SK-N-SH (cell line): ENCODE data around the gene RPS6KA2. TPM values are rescaled to one million over a fixed set of nuclear protein-coding genes. Genes with fewer than 3 reads are reported as not detected.

Experiments
- CTCF ChIA-PET: fragments of 300-600, 350-600 bp; formaldehyde crosslinking; extraction: SDS; loops from one replicate; lab custom pipeline; 2021; lab: Yijun Ruan, JAX
- POLR2A ChIA-PET: fragments of 350-600 bp; sonication (Branson Sonifier 250); formaldehyde crosslinking; extraction: SDS; loops from one replicate; lab custom pipeline; 2020; ENCODE audit warnings: antibody characterized with exemption, inconsistent platforms; lab: Yijun Ruan, JAX
- DNase-seq: peaks from one replicate; pipeline ENCODE4 v3.0.0; 2012
- H2AFZ ChIP-seq: fragments of 200-600 bp; sonication (generic); 2 replicates; pipeline ENCODE4 v1.8.1; 2016; ENCODE audit warnings: antibody characterized with exemption, mild to moderate bottlenecking, low read depth
- H3F3A ChIP-seq: fragments of 200-600 bp; sonication (generic); replicated peaks from 2 replicates; pipeline ENCODE3; 2016; ENCODE audit warnings: antibody characterized with exemption, mild to moderate bottlenecking; ENCODE audit not compliant: insufficient read depth
- H3K27ac ChIP-seq, 2 experiments: fragments of 200-500 bp in 1 of 2; fragments of 200-600 bp in 1 of 2; sonication (Bioruptor generic) in 1 of 2; sonication (generic), shearing (Covaris generic) in 1 of 2; 2 replicates each; pipeline versions ENCODE4 v1.5.1 to v1.6.1; 2014 to 2016; ENCODE audit warnings: low read depth in 2 of 2, inconsistent platforms in 1 of 2, low read length in 1 of 2, mild to moderate bottlenecking in 1 of 2, mixed read lengths in 1 of 2
- H3K27me3 ChIP-seq: fragments of 200-600 bp; sonication (generic), shearing (Covaris generic); 2 replicates; pipeline ENCODE4 v1.6.1; 2016; ENCODE audit warnings: mixed run types; ENCODE audit not compliant: insufficient read depth
- H3K36me3 ChIP-seq, 2 experiments: fragments of 200-500 bp in 1 of 2; fragments of 200-600 bp in 1 of 2; sonication (Bioruptor generic) in 1 of 2; sonication (generic) in 1 of 2; replicated peaks in 1 of 2; 2 replicates each; pipeline versions ENCODE3 to v1.5.1; 2014 to 2016; ENCODE audit warnings: low read length in 1 of 2, mild to moderate bottlenecking in 1 of 2; ENCODE audit not compliant: insufficient read depth in 2 of 2, control insufficient read depth in 1 of 2
- H3K4me1 ChIP-seq, 2 experiments: fragments of 200-500 bp in 1 of 2; fragments of 200-600 bp in 1 of 2; sonication (Bioruptor generic) in 1 of 2; sonication (generic), shearing (Covaris generic) in 1 of 2; 2 replicates each; pipeline versions ENCODE4 v1.5.1 to v1.6.1; 2014 to 2016; ENCODE audit warnings: low read depth in 1 of 2, low read length in 1 of 2, mixed run types in 1 of 2; ENCODE audit not compliant: insufficient read depth in 2 of 2, control insufficient read depth in 1 of 2
- H3K4me2 ChIP-seq: fragments of 200-600 bp; sonication (generic), shearing (Covaris generic); 2 replicates; pipeline ENCODE4 v1.6.1; 2017; ENCODE audit warnings: mixed run types
- H3K4me3 ChIP-seq, 2 experiments: fragments of 200-500 bp in 1 of 2; fragments of 200-600 bp in 1 of 2; sonication (Bioruptor generic) in 1 of 2; sonication (generic), shearing (Covaris generic) in 1 of 2; 2 replicates each; pipeline versions ENCODE4 v1.5.1 to v1.8.1; 2014 to 2016; ENCODE audit warnings: low read depth in 2 of 2, inconsistent platforms in 1 of 2, low read length in 1 of 2, mild to moderate bottlenecking in 1 of 2, mixed read lengths in 1 of 2, moderate library complexity in 1 of 2
- H3K79me2 ChIP-seq: fragments of 200-600 bp; sonication (generic); 2 replicates; pipeline ENCODE4 v1.8.1; 2017; ENCODE audit warnings: mild to moderate bottlenecking; ENCODE audit not compliant: insufficient read depth
- H3K9ac ChIP-seq: fragments of 200-600 bp; sonication (generic); 2 replicates; pipeline ENCODE4 v1.6.1; 2017; ENCODE audit warnings: mixed run types
- H3K9me2 ChIP-seq: fragments of 200-600 bp; sonication (generic); 2 replicates; pipeline ENCODE4 v1.6.1; 2017; ENCODE audit warnings: mixed run types
- H3K9me3 ChIP-seq: fragments of 200-600 bp; sonication (generic); 2 replicates; pipeline ENCODE4 v1.6.1; 2017; ENCODE audit warnings: mixed run types, mild to moderate bottlenecking, moderate library complexity
- H4K20me1 ChIP-seq: fragments of 200-600 bp; sonication (generic); 2 replicates; pipeline ENCODE4 v1.6.1; 2017; ENCODE audit warnings: mild to moderate bottlenecking, mixed run types; ENCODE audit not compliant: insufficient read depth
- ELF1 ChIP-seq: IDR thresholded peaks from 2 replicates; pipeline ENCODE4 v1.4.0; 2012
- EP300 ChIP-seq, 2 experiments: IDR thresholded peaks; 2 replicates each; pipeline versions ENCODE4 v1.4.0 to v1.6.1; 2012; ENCODE audit warnings: borderline replicate concordance in 1 of 2, low read depth in 1 of 2, low read length in 1 of 2
- EZH2phosphoT487 ChIP-seq: fragments of 200-600 bp; sonication (generic); IDR thresholded peaks from 2 replicates; pipeline ENCODE4 v1.6.1; 2017; ENCODE audit warnings: low read depth, mixed run types, mild to moderate bottlenecking, antibody characterized with exemption, moderate library complexity, borderline replicate concordance
- FOXJ3 ChIP-seq: sonication (generic); formaldehyde crosslinking; IDR thresholded peaks from 2 replicates; pipeline ENCODE4 v1.5.1; 2020; ENCODE audit warnings: mild to moderate bottlenecking, missing genetic modification reagents
- GATA2 ChIP-seq: sonication (generic); formaldehyde crosslinking; IDR thresholded peaks from 2 replicates; pipeline ENCODE4 v1.5.0; 2020; ENCODE audit warnings: mild to moderate bottlenecking, missing genetic modification reagents
- JUND ChIP-seq: IDR thresholded peaks from 2 replicates; pipeline ENCODE4 v1.4.0; 2012
- MEF2A ChIP-seq: IDR thresholded peaks from 2 replicates; pipeline ENCODE4 v1.4.0; 2012; ENCODE audit warnings: low read depth, borderline replicate concordance
- MXI1 ChIP-seq: IDR thresholded peaks from 2 replicates; pipeline ENCODE4 v1.6.1; 2012; ENCODE audit warnings: mild to moderate bottlenecking, low read depth, low read length, improper control_type of control experiment
- NRF1 ChIP-seq: IDR thresholded peaks from 2 replicates; pipeline ENCODE4 v1.6.1; 2012; ENCODE audit warnings: low read depth, mild to moderate bottlenecking, low read length
- POLR2AphosphoS5 ChIP-seq: IDR thresholded peaks from 2 replicates; pipeline ENCODE4 v1.6.1; 2012; ENCODE audit warnings: low read depth, low read length
- RFX5 ChIP-seq: IDR thresholded peaks from 2 replicates; pipeline ENCODE4 v1.6.1; 2012; ENCODE audit warnings: mild to moderate bottlenecking, improper control_type of control experiment, low read length
- RXRA ChIP-seq: IDR thresholded peaks from 2 replicates; pipeline ENCODE4 v1.4.0; 2012; ENCODE audit warnings: low read depth, mild to moderate bottlenecking, borderline replicate concordance
- SIN3A ChIP-seq: IDR thresholded peaks from 2 replicates; pipeline ENCODE4 v1.6.1; 2012; ENCODE audit warnings: low read depth, mild to moderate bottlenecking, low read length, moderate library complexity, borderline replicate concordance
- YY1 ChIP-seq: IDR thresholded peaks from 2 replicates; pipeline ENCODE4 v1.4.0; 2012; ENCODE audit warnings: low read depth, mild to moderate bottlenecking
- WGBS: methylation state at CpG from one replicate; pipeline ENCODE4 v1.1.6; 2017; ENCODE audit warnings: low lambda C conversion rate; 5-methylcytosine and 5-hydroxymethylcytosine counted together
- polyA plus RNA-seq, 3 experiments: library from polyadenylated mRNA; depleted of rRNA; stranded (reverse); fragments of >200 nt; gene quantifications; 2 replicates each; pipeline ENCODE4 v1.2.3, GENCODE V29; 2012
- TF ChIP-seq, protein P1 (sequence below): fragments of 150-350 bp; IDR thresholded peaks from 2 replicates; pipeline ENCODE4 v1.6.1; 2016; ENCODE audit warnings: mild to moderate bottlenecking, low read depth, low read length
- TF ChIP-seq, protein P2 (sequence below): IDR thresholded peaks from 2 replicates; pipeline ENCODE4 v1.4.0; 2012; ENCODE audit warnings: low read depth, borderline replicate concordance
- TF ChIP-seq, protein P3 (sequence below): IDR thresholded peaks from 2 replicates; pipeline ENCODE4 v1.4.0; 2012; ENCODE audit warnings: low read depth, borderline replicate concordance
- TF ChIP-seq, protein P4 (sequence below): fragments of 150-350 bp; IDR thresholded peaks from 2 replicates; pipeline ENCODE4 v1.6.1; 2017; ENCODE audit warnings: antibody characterized with exemption, low read length, low read depth, borderline replicate concordance

RPS6KA2 gene
- polyA plus RNA-seq, 1 of the 3 experiments (the other 2 are of a cell fraction): 59.5 TPM

DNA sequence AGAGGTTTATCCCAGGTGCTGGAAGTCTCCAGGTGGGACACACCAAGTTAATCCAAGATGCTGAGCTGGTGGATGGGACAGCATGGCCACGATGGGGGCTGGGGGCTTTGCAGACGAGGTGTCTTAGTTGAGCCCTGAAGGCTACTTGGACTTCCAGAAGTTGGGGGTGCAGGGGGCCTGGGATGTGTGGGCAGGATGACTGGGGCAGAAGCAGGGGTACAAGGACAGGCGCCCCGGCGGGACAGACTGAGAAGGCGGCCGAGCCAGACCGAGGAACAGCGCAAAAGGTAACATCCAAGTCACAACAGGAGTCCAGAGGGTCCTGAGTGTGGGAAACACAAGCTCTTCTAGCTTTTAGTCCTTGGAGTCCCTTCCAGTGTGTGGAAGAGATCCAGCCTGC, 64.3 kb downstream of the RPS6KA2 start:
- H3K4me1 ChIP-seq: peaks cover 3 to 9% of the 10 kb centered on the region in 2 experiments; a peak in 3 of 4 replicates
- POLR2A ChIA-PET: no interaction called here

DNA sequence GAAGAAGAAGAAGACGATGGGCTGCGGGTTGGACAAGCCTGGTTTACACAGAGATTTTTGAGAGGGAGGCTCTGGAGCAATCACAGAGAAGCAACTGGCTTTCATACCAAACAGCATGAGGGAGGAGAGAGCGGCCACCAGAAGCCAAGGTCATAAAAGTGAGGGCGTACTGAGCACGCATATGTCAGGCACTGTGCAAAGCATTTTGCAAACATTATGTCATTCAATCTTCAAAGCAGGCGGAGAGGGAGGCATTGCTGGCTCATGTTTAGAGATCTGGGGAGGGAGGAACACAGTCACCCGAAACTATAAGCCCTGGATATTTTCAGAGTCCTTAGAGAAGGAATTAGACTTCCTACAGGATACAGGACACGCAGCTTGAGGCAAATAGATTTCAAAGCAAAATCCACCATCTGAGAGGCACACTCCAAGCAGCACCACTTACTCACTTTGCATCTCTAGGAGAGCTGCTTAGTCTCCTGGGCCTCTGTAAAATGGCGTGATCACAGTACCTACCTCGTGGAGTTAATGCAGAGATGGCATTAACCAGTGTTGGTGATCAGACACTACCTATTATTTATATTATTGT, 65.2 kb downstream of the RPS6KA2 start:
- CTCF ChIA-PET: no interaction called here
- peaks cover 48% of the 10 kb centered on the region for H3K79me2 ChIP-seq
- TF ChIP-seq ELF1 (no peak), YY1 (no peak), FOXJ3 (CRISPR knock-in tag) (no peak), SIN3A (no peak), GATA2 (CRISPR knock-in tag) (no peak), EP300 (IDR thresholded peaks at IDR 0.05; ENCODE audit: borderline replicate concordance in 1 of 2, low read depth in 1 of 2, low read length in 1 of 2) (no peak), EZH2phosphoT487 (no peak), POLR2AphosphoS5 (no peak), NRF1 (no peak), MXI1 (no peak), RXRA (no peak), RFX5 (no peak)
- TF ChIP-seq, protein P1, sequence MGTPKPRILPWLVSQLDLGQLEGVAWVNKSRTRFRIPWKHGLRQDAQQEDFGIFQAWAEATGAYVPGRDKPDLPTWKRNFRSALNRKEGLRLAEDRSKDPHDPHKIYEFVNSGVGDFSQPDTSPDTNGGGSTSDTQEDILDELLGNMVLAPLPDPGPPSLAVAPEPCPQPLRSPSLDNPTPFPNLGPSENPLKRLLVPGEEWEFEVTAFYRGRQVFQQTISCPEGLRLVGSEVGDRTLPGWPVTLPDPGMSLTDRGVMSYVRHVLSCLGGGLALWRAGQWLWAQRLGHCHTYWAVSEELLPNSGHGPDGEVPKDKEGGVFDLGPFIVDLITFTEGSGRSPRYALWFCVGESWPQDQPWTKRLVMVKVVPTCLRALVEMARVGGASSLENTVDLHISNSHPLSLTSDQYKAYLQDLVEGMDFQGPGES: no peak
- TF ChIP-seq, protein P2, sequence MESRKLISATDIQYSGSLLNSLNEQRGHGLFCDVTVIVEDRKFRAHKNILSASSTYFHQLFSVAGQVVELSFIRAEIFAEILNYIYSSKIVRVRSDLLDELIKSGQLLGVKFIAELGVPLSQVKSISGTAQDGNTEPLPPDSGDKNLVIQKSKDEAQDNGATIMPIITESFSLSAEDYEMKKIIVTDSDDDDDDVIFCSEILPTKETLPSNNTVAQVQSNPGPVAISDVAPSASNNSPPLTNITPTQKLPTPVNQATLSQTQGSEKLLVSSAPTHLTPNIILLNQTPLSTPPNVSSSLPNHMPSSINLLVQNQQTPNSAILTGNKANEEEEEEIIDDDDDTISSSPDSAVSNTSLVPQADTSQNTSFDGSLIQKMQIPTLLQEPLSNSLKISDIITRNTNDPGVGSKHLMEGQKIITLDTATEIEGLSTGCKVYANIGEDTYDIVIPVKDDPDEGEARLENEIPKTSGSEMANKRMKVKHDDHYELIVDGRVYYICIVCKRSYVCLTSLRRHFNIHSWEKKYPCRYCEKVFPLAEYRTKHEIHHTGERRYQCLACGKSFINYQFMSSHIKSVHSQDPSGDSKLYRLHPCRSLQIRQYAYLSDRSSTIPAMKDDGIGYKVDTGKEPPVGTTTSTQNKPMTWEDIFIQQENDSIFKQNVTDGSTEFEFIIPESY: no peak
- TF ChIP-seq, protein P3, sequence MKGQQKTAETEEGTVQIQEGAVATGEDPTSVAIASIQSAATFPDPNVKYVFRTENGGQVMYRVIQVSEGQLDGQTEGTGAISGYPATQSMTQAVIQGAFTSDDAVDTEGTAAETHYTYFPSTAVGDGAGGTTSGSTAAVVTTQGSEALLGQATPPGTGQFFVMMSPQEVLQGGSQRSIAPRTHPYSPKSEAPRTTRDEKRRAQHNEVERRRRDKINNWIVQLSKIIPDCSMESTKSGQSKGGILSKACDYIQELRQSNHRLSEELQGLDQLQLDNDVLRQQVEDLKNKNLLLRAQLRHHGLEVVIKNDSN: no peak

More for the DNA sequence above, 64.3 kb downstream of the RPS6KA2 start:
- no peaks in the 10 kb centered on the region for H3K27me3 ChIP-seq
- H3K27ac ChIP-seq: no peak overlapping the region
- H2AFZ ChIP-seq: no peak overlapping the region
- DNase-seq: no peak
- TF ChIP-seq RFX5: no peak
- TF ChIP-seq, protein P4, sequence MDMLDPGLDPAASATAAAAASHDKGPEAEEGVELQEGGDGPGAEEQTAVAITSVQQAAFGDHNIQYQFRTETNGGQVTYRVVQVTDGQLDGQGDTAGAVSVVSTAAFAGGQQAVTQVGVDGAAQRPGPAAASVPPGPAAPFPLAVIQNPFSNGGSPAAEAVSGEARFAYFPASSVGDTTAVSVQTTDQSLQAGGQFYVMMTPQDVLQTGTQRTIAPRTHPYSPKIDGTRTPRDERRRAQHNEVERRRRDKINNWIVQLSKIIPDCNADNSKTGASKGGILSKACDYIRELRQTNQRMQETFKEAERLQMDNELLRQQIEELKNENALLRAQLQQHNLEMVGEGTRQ: no peak
- no peak for TF ChIP-seq JUND
- TF ChIP-seq MEF2A: no peak
- TF ChIP-seq, protein P3: no peak
- TF ChIP-seq, protein P1: no peak
- no peak for TF ChIP-seq POLR2AphosphoS5
- TF ChIP-seq MXI1: no peak
- H3K4me2 ChIP-seq: no peak overlapping the region
- H3K9me3 ChIP-seq: peaks cover 6% of the 10 kb centered on the region; the same call in 1 of the 2 replicates
- WGBS: 93% methylated on average over 9 of the region's 9 CpGs
- no peaks in the 10 kb centered on the region for H4K20me1 ChIP-seq
- peaks cover 14 to 30% of the 10 kb centered on the region in 2 experiments for H3K36me3 ChIP-seq
- no peak overlapping the region for H3K4me3 ChIP-seq
- no peaks in the 10 kb centered on the region for H3K9me2 ChIP-seq
- peaks cover 48% of the 10 kb centered on the region for H3K79me2 ChIP-seq
- CTCF ChIA-PET: no interaction called here
- peaks cover 3% of the 10 kb centered on the region for H3F3A ChIP-seq
- H3K9ac ChIP-seq: no peak overlapping the region

More for the DNA sequence above, 65.2 kb downstream of the RPS6KA2 start:
- H3K4me1 ChIP-seq: peaks cover 3 to 9% of the 10 kb centered on the region in 2 experiments; a peak in 3 of 4 replicates
- no peak overlapping the region for H3K27ac ChIP-seq
- peaks cover 6% of the 10 kb centered on the region; the same call in 1 of the 2 replicates for H3K9me3 ChIP-seq
- H3K36me3 ChIP-seq: peaks cover 14 to 30% of the 10 kb centered on the region in 2 experiments
- no peaks in the 10 kb centered on the region for H4K20me1 ChIP-seq
- WGBS: 81% methylated on average over 10 of the region's 10 CpGs
- H3K4me2 ChIP-seq: no peak overlapping the region
- H3K9me2 ChIP-seq: no peaks in the 10 kb centered on the region
- DNase-seq: no peak
- POLR2A ChIA-PET: no interaction called here
- no peak overlapping the region for H3K4me3 ChIP-seq
- H3K9ac ChIP-seq: no peak overlapping the region
- H2AFZ ChIP-seq: no peak overlapping the region
- peaks cover 9% of the 10 kb centered on the region for H3F3A ChIP-seq
- H3K27me3 ChIP-seq: no peaks in the 10 kb centered on the region
